Hematopoietic multipotent progenitor cell treated with erythropoietin and hydrocortisone succinate and interleukin-3 and kit ligand, for 6 days (in vitro differentiated cells): ENCODE data around the gene MITF.

Source experiments
- DNase-seq: peaks from one replicate; pipeline ENCODE4 v3.0.0-alpha.2; 2015

The MITF gene

GRCh38 chr3:69842351-69842750, 103.1 kb downstream of the MITF start:
- no peak for DNase-seq

GRCh38 chr3:69842789-69843188, 103.5 kb downstream of the MITF start:
- DNase-seq, result no peak

GRCh38 chr3:69844706-69845105, 105.4 kb downstream of the MITF start:
- DNase-seq, result no peak

- DNase-seq, result no peak
These were observed 108.0 kb downstream of the MITF start for GRCh38 chr3:69847303-69847702.

- DNase-seq, result no peak
These were observed 108.8 kb downstream of the MITF start for GRCh38 chr3:69848113-69848512.

- no peak for DNase-seq
These were observed 111.6 kb downstream of the MITF start for GRCh38 chr3:69850849-69851248.

GRCh38 chr3:69853027-69853426, 113.8 kb downstream of the MITF start:
- peak; percentile 36 for DNase-seq

GRCh38 chr3:69855436-69856162, 116.3 kb downstream of the MITF start:
- peak; percentile 64 for DNase-seq

GRCh38 chr3:69856965-69857705, 117.9 kb downstream of the MITF start:
- peak; percentile 3 for DNase-seq

- DNase-seq, result no peak
These were observed 122.3 kb downstream of the MITF start for GRCh38 chr3:69861556-69861955.

- DNase-seq, result no peak
These were observed 124.9 kb downstream of the MITF start for GRCh38 chr3:69864141-69864540.

- DNase-seq, result no peak
These were observed 125.5 kb downstream of the MITF start for GRCh38 chr3:69864766-69865165.

- peak; percentile 3 for DNase-seq
These were observed 126.8 kb downstream of the MITF start for GRCh38 chr3:69865925-69866679.

GRCh38 chr3:69866988-69867720, 127.9 kb downstream of the MITF start:
- no peak for DNase-seq

- no peak for DNase-seq
These were observed 128.8 kb downstream of the MITF start for GRCh38 chr3:69867941-69868505.

- no peak for DNase-seq
These were observed 129.7 kb downstream of the MITF start for GRCh38 chr3:69868841-69869420.

- no peak for DNase-seq
These were observed 130.4 kb downstream of the MITF start for GRCh38 chr3:69869643-69870042.

GRCh38 chr3:69871251-69871650, 132.0 kb downstream of the MITF start:
- no peak for DNase-seq

- no peak for DNase-seq
These were observed 132.6 kb downstream of the MITF start for GRCh38 chr3:69871868-69872267.

GRCh38 chr3:69872783-69873378, 133.6 kb downstream of the MITF start:
- no peak for DNase-seq

- DNase-seq, result no peak
These were observed 136.8 kb downstream of the MITF start for GRCh38 chr3:69876073-69876472.

GRCh38 chr3:69878254-69878653, 139.0 kb downstream of the MITF start:
- DNase-seq, result no peak
